IMR-90 (cell line): ENCODE data around the gene ERVFRD-1. TPM values are rescaled to one million over a fixed set of nuclear protein-coding genes. Genes with fewer than 3 reads are reported as not detected.

Experiments
- ATAC-seq: fragments of 200-7000 bp; cut with Tn5 transposase; 2 replicates; pipeline ENCODE4 v1.9.1; 2020; ENCODE audit warnings: low read depth, mild to moderate bottlenecking, moderate library complexity
- BruUV-seq: library from RNA; stranded (reverse); fragments of 400-500 nt; replicated peaks from 2 replicates; lab custom pipeline; 2021; lab: Mats Ljungman, UMichigan
- CTCF ChIA-PET: fragments of 300-600 bp; formaldehyde crosslinking; extraction: SDS; loops from one replicate; lab custom pipeline; 2021; ENCODE audit warnings: antibody characterized with exemption; lab: Yijun Ruan, JAX
- POLR2A ChIA-PET: fragments of 300-600 bp; sonication (Branson Sonifier 250); formaldehyde crosslinking; loops from one replicate; lab custom pipeline; 2022; ENCODE audit warnings: antibody characterized with exemption; ENCODE audit not compliant: unreplicated experiment; lab: Charles Lee
- DNase-seq: peaks from one replicate; pipeline ENCODE4 v3.0.0; 2013
- H2AFZ ChIP-seq: replicated peaks from 2 replicates; pipeline ENCODE3; 2013; ENCODE audit warnings: low read length, mild to moderate bottlenecking; ENCODE audit not compliant: poor library complexity
- H2AK5ac ChIP-seq: 2 replicates; pipeline ENCODE4 v1.6.1; 2013; ENCODE audit warnings: low read depth, low read length, inconsistent platforms
- H2AK9ac ChIP-seq: replicated peaks from 2 replicates; pipeline ENCODE3; 2013; ENCODE audit warnings: mild to moderate bottlenecking, low read depth, low read length, moderate library complexity; ENCODE audit not compliant: poor library complexity
- H2BK120ac ChIP-seq: 2 replicates; pipeline ENCODE4 v1.6.1; 2013; ENCODE audit warnings: low read depth, low read length, inconsistent platforms
- H2BK15ac ChIP-seq: 3 replicates; pipeline ENCODE4 v1.6.1; 2013; ENCODE audit warnings: low read depth, low read length, inconsistent platforms
- H2BK20ac ChIP-seq: 2 replicates; pipeline ENCODE4 v1.6.1; 2013; ENCODE audit warnings: low read depth, mild to moderate bottlenecking, inconsistent platforms, low read length, moderate library complexity
- H2BK5ac ChIP-seq: 2 replicates; pipeline ENCODE4 v1.6.1; 2013; ENCODE audit warnings: mild to moderate bottlenecking, low read depth, low read length, inconsistent platforms; ENCODE audit not compliant: poor library complexity, severe bottlenecking
- H3K14ac ChIP-seq: replicated peaks from 2 replicates; pipeline ENCODE4 v1.6.1; 2013; ENCODE audit warnings: low read depth, low read length, inconsistent platforms
- H3K18ac ChIP-seq: 2 replicates; pipeline ENCODE4 v1.6.1; 2013; ENCODE audit warnings: low read depth, low read length, control low read depth
- H3K23ac ChIP-seq: 2 replicates; pipeline ENCODE4 v1.6.1; 2013; ENCODE audit warnings: low read depth, low read length, inconsistent platforms
- H3K27ac ChIP-seq: 2 replicates; pipeline ENCODE4 v1.5.1; 2013; ENCODE audit warnings: mild to moderate bottlenecking, control low read depth, low read length; ENCODE audit not compliant: insufficient read depth
- H3K27me3 ChIP-seq: 2 replicates; pipeline ENCODE4 v1.6.1; 2013; ENCODE audit warnings: low read length; ENCODE audit not compliant: control insufficient read depth, insufficient read depth
- H3K36me3 ChIP-seq: 2 replicates; pipeline ENCODE4 v1.6.1; 2013; ENCODE audit warnings: low read length, mixed read lengths; ENCODE audit not compliant: control insufficient read depth, insufficient read depth
- H3K4ac ChIP-seq: 2 replicates; pipeline ENCODE4 v1.6.1; 2013; ENCODE audit warnings: low read depth, low read length, inconsistent platforms
- H3K4me1 ChIP-seq: 2 replicates; pipeline ENCODE4 v1.6.1; 2013; ENCODE audit warnings: low read length, mixed read lengths; ENCODE audit not compliant: control insufficient read depth, insufficient read depth
- H3K4me2 ChIP-seq: 2 replicates; pipeline ENCODE4 v1.6.1; 2013; ENCODE audit warnings: low read depth, mild to moderate bottlenecking, control low read depth, low read length, moderate library complexity
- H3K4me3 ChIP-seq: 2 replicates; pipeline ENCODE4 v1.5.1; 2013; ENCODE audit warnings: low read depth, mild to moderate bottlenecking, control low read depth, low read length, moderate library complexity; ENCODE audit not compliant: insufficient read depth
- H3K56ac ChIP-seq: 2 replicates; pipeline ENCODE4 v1.6.1; 2013; ENCODE audit warnings: low read length, inconsistent platforms; ENCODE audit not compliant: insufficient read depth; ENCODE audit errors: extremely low read depth
- H3K79me1 ChIP-seq, 2 experiments: 2 replicates each; pipeline ENCODE4 v1.6.1; 2013; ENCODE audit warnings: low read length in 2 of 2, inconsistent platforms in 1 of 2, low read depth in 1 of 2
- H3K9ac ChIP-seq: 2 replicates; pipeline ENCODE4 v1.6.1; 2013; ENCODE audit warnings: low read depth, low read length, control low read depth
- H3K9me1 ChIP-seq: 2 replicates; pipeline ENCODE4 v1.6.1; 2013; ENCODE audit warnings: low read length, inconsistent platforms; ENCODE audit not compliant: insufficient read depth
- H3K9me3 ChIP-seq: 2 replicates; pipeline ENCODE4 v1.6.1; 2013; ENCODE audit warnings: low read length; ENCODE audit not compliant: control insufficient read depth, insufficient read depth
- H4K20me1 ChIP-seq: 2 replicates; pipeline ENCODE4 v1.6.1; 2013; ENCODE audit warnings: low read length, inconsistent platforms; ENCODE audit not compliant: insufficient read depth
- H4K5ac ChIP-seq: 2 replicates; pipeline ENCODE4 v1.6.1; 2013; ENCODE audit warnings: mild to moderate bottlenecking, low read depth, low read length, control low read depth
- H4K8ac ChIP-seq, 2 experiments: 2 replicates each; pipeline ENCODE4 v1.6.1; 2013; ENCODE audit warnings: low read depth in 2 of 2, low read length in 2 of 2, control low read depth in 1 of 2, inconsistent platforms in 1 of 2
- H4K91ac ChIP-seq: 2 replicates; pipeline ENCODE4 v1.6.1; 2013; ENCODE audit warnings: low read depth, low read length, inconsistent platforms; ENCODE audit not compliant: insufficient read depth
- BHLHE40 ChIP-seq: fragments of 150-350 bp; IDR thresholded peaks from 2 replicates; pipeline ENCODE4 v1.6.1; 2016; ENCODE audit warnings: mild to moderate bottlenecking, low read depth, low read length
- CEBPB ChIP-seq: IDR thresholded peaks from 2 replicates; pipeline ENCODE4 v1.6.1; 2012; ENCODE audit warnings: low read depth, low read length, improper control_type of control experiment
- CHD1 ChIP-seq: IDR thresholded peaks from 2 replicates; pipeline ENCODE4 v1.6.1; 2012; ENCODE audit warnings: low read depth, low read length, improper control_type of control experiment
- MAZ ChIP-seq: IDR thresholded peaks from 2 replicates; pipeline ENCODE4 v1.6.1; 2012; ENCODE audit warnings: low read depth, mild to moderate bottlenecking, low read length, improper control_type of control experiment, moderate library complexity, borderline replicate concordance
- NFE2L2 ChIP-seq: fragments of 150-350 bp; IDR thresholded peaks from 2 replicates; pipeline ENCODE4 v1.6.1; 2016; ENCODE audit warnings: low read depth, mild to moderate bottlenecking, low read length
- RCOR1 ChIP-seq: IDR thresholded peaks from 2 replicates; pipeline ENCODE4 v1.6.1; 2012; ENCODE audit warnings: mild to moderate bottlenecking, low read length, improper control_type of control experiment; ENCODE audit not compliant: insufficient replicate concordance
- WGBS, 2 experiments: methylation state at CpG; one replicate each; pipeline versions ENCODE4 v1.1.5 to v1.1.7; 2013; ENCODE audit warnings: missing lambda C conversion rate in 2 of 2; ENCODE audit not compliant: insufficient read length in 1 of 2; ENCODE audit errors: extremely low coverage in 2 of 2; 5-methylcytosine and 5-hydroxymethylcytosine counted together
- dilution Hi-C: fragments of 300-500 bp; cut with HindIII; formaldehyde crosslinking; loops from one replicate; pipeline ENCODE4 v1.14.3; 2018; ENCODE audit warnings: low sequenced_read_pairs; ENCODE audit not compliant: unreplicated experiment
- in situ Hi-C: fragments of 300-500 bp; cut with MboI; formaldehyde crosslinking; loops from 3 replicates; pipeline ENCODE4 v1.14.3; 2019; ENCODE audit warnings: low sequenced_read_pairs, inconsistent platforms, mixed read lengths
- intact Hi-C: fragments of 100-400 bp; cut with micrococcal nuclease; formaldehyde crosslinking; loops from 2 replicates; pipeline ENCODE4 v1.10.0; 2022
- polyA plus RNA-seq, 3 experiments: library from polyadenylated mRNA; depleted of rRNA; stranded (reverse); fragments of >200 nt; gene quantifications; 2 replicates each; pipeline ENCODE4 v1.2.3, GENCODE V29; 2012; ENCODE audit warnings: low replicate concordance in 1 of 3
- total RNA-seq: library from RNA; depleted of rRNA; stranded (reverse); fragments of >200 nt; gene quantifications from 2 replicates; pipeline ENCODE4 v1.2.3, GENCODE V29; 2012
- TF ChIP-seq, protein P1 (sequence below): fragments of 150-350 bp; IDR thresholded peaks from 2 replicates; pipeline ENCODE4 v1.6.1; 2016; ENCODE audit warnings: low read depth, mild to moderate bottlenecking, low read length, moderate library complexity, borderline replicate concordance

ERVFRD-1 gene
- total and polyA plus RNA-seq, 2 of the 4 experiments (the other 2 are of a cell fraction), result not detected

DNA sequence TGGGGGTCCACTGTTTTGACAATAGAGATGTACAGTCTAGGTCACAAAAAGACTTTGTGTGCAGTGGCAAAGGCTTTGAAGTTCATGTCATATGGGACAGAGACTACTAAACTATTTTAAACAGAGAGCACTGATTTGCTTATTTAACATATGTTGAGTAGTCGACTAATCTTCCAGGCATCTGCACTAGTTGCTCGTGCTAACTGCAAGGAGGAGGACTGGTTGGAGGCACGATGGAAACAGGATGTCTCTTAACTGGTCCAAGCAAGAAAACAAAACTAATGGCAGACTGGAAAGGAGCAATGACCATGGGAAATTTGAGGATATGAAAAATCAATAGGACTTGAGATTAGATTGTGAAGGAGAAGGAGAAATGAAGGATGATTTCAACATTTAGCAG, 28.5 kb upstream of the ERVFRD-1 start:
- Histone ChIP-seq H2AFZ (no peak overlapping the region), H4K91ac (peak overlapping the region; percentile 19; the same call in 1 of the 2 replicates), H2AK5ac (no peak overlapping the region; the same call in 1 of the 2 replicates), H3K9me3 (no peaks in the 10 kb centered on the region), H3K79me1 (peaks cover 10 to 37% of the 10 kb centered on the region in 2 experiments; a peak in 2 of 4 replicates), H3K56ac (no peak overlapping the region; the same call in 1 of the 2 replicates), H3K4me2 (peak overlapping the region; percentile 45), H2BK5ac (peak overlapping the region; percentile 83), H3K4ac (0 out of 2 replicates have a peak overlapping the region, but pooled peaks have one; percentile 56), H3K14ac (no peak overlapping the region), H3K27ac (peak overlapping the region; percentile 87; the same call in 1 of the 2 replicates), H2BK120ac (0 out of 2 replicates have a peak overlapping the region, but pooled peaks have one; percentile 9), H3K18ac (peak overlapping the region; percentile 31; the same call in 1 of the 2 replicates), H3K9me1 (peaks cover 7% of the 10 kb centered on the region), H3K4me3 (no peak overlapping the region), H4K20me1 (peaks cover 8% of the 10 kb centered on the region; the same call in 1 of the 2 replicates), H4K5ac (peak overlapping the region; percentile 18; the same call in 1 of the 2 replicates), H2BK20ac (0 out of 2 replicates have a peak overlapping the region, but pooled peaks have one; percentile 11), H2BK15ac (peak overlapping the region; percentile 4; the same call in 1 of the 3 replicates), H3K4me1 (peaks cover 10% of the 10 kb centered on the region), H2AK9ac (no peak overlapping the region), H4K8ac (peak overlapping the region in 1 of 2 experiments; percentile 43; a peak in 2 of 4 replicates), H3K27me3 (no peaks in the 10 kb centered on the region), H3K23ac (no peak overlapping the region), H3K36me3 (peaks cover 4% of the 10 kb centered on the region), H3K9ac (no peak overlapping the region)
- ChIA-PET CTCF (interaction anchor here (0.7 to 1.2 kb wide), 2 partner anchors 356 to 1281 kb away, joined by 3 to 4 read pairs; no protein-coding TSS in a partner anchor), POLR2A (no interaction called here)
- intact Hi-C loops (loop anchor here (5.0 kb wide), 1 partner anchor 292 kb away; no protein-coding TSS in a partner anchor), dilution Hi-C loops (no loop called here), in situ Hi-C loops (loop anchor here (5.0 kb wide), 1 partner anchor 357 kb away; no protein-coding TSS in a partner anchor)
- DNase-seq (peak; percentile 81), ATAC-seq (peak; percentile 73)
- WGBS, 2 experiments, result 7% methylated on average over 2 of the region's 3 CpGs; no CpG with 5 or more reads in 1 of the 2 experiments
- TF ChIP-seq, protein P1, sequence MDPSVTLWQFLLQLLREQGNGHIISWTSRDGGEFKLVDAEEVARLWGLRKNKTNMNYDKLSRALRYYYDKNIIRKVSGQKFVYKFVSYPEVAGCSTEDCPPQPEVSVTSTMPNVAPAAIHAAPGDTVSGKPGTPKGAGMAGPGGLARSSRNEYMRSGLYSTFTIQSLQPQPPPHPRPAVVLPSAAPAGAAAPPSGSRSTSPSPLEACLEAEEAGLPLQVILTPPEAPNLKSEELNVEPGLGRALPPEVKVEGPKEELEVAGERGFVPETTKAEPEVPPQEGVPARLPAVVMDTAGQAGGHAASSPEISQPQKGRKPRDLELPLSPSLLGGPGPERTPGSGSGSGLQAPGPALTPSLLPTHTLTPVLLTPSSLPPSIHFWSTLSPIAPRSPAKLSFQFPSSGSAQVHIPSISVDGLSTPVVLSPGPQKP, result no peak
- no peak for TF ChIP-seq BHLHE40
- no peak for TF ChIP-seq NFE2L2
- no peak for TF ChIP-seq RCOR1
- no peak for TF ChIP-seq CEBPB
- TF ChIP-seq MAZ, result no peak
- no peak for TF ChIP-seq CHD1
- BruUV-seq, result no TSS peak
